Lower leg skin (tissue), 3 donors: Measurements from ENCODE around the gene NKIRAS2.

Experiments
- POLR2A ChIP-seq, 2 donors: fragments of 450-650 bp; IDR thresholded peaks; one replicate each; pipeline ENCODE4 v1.6.1; 2016 to 2017; ENCODE audit warnings: antibody characterized with exemption in 2 of 2, mild to moderate bottlenecking in 1 of 2, moderate library complexity in 1 of 2
- TF ChIP-seq, protein P1 (sequence below), 3 donors: fragments of 450-650 bp; IDR thresholded peaks; one replicate each; pipeline ENCODE4 v1.5.1; 2016; ENCODE audit warnings: antibody characterized with exemption in 3 of 3, mild to moderate bottlenecking in 3 of 3, moderate library complexity in 2 of 3

DNA sequence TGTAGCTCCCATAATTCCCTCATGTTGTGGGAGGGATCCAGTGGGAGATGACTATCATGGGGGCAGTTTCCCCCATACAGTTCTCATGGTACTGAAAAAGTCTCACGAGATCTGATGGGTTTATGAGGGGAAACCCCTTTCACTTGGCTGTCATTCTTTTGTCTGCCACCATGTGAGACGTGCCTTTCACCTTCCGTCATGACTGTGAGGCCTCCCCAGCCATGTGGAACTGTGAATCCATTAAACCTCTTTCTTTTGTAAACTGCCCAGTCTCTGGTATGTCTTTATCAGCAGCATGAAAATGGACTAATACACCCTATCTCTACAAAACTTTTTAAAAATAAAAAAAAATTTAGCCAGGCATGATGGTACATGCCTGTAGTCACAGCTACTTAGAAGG is 36.7 kb downstream of the NKIRAS2 start:
- TF ChIP-seq, protein P1, sequence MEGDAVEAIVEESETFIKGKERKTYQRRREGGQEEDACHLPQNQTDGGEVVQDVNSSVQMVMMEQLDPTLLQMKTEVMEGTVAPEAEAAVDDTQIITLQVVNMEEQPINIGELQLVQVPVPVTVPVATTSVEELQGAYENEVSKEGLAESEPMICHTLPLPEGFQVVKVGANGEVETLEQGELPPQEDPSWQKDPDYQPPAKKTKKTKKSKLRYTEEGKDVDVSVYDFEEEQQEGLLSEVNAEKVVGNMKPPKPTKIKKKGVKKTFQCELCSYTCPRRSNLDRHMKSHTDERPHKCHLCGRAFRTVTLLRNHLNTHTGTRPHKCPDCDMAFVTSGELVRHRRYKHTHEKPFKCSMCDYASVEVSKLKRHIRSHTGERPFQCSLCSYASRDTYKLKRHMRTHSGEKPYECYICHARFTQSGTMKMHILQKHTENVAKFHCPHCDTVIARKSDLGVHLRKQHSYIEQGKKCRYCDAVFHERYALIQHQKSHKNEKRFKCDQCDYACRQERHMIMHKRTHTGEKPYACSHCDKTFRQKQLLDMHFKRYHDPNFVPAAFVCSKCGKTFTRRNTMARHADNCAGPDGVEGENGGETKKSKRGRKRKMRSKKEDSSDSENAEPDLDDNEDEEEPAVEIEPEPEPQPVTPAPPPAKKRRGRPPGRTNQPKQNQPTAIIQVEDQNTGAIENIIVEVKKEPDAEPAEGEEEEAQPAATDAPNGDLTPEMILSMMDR (IDR thresholded peaks at IDR 0.05) = no peak
- TF ChIP-seq POLR2A (IDR thresholded peaks at IDR 0.05) = no peak
